GM21786 (cell line): Measurements from ENCODE around the gene TMPRSS9.
"Not testable (repeated sequence)": the region's sequence is repeated elsewhere in the genome, so short reads cannot be mapped to it uniquely, and the experiment has no call there.

Experiments
- ATAC-seq: cut with Tn5 transposase; IDR thresholded peaks from one replicate; pipeline ENCODE4 v1.9.1; 2021; ENCODE audit not compliant: unreplicated experiment

The TMPRSS9 gene

GRCh38 chr19:2454962-2455850 lies 95.1 kb downstream of the TMPRSS9 start:
- no peak for ATAC-seq

DNA sequence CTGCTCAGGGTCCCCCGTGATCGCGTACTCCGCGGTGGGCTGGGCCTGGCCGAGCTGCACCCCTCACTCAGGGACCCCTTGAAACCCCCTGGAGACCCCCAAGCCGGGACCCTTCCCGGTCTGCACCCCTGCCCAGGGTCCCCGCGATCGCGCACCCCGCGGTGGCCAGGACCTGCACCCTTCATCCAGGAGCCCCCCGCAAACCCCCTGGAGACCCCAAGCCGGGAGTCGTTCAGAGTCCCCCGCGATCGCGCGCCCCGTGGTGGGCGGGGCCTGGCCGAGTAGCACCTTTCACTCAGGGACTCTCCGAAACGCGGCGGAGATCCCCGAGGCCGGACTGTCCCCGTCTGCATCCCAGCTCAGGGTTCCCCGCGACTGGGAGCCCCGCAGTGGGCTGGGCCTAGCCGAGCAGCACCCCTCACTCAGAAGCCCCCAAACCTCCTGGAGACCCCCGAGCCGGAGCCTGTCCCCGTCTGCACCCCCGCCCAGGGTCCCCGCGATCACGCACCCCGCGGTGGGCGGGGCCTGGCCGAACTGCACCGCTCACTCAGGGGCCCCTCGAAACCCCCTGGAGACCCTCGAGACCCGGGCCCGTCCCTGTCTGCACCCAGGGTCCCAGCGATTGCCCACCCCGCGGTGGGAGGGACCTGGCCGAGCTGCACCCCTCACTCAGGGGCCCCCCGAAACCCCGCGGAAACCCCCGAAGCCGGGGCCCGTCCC lies 95.9 kb downstream of the TMPRSS9 start:
- ATAC-seq: no peak

GRCh38 chr19:2457394-2458037 lies 97.5 kb downstream of the TMPRSS9 start:
- no peak for ATAC-seq

DNA sequence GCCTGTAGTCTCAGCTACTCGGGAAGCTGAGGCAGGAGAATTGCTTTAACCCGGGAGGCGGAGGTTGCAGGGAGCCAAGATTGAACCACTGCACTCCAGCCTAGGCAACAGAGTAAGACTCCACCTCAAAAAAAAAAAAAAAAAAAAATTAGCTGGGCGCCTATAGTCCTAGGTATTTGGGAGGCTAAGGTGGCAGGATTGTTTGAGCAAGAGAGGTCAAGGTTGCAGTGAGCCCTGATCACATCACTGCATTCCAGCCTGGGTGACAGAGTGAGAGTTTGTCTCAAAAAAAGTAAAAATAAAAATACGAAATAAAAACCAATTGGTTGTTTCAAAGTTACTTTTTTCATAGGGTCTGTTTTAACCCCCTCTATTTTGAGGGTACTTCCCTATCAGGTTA lies 98.0 kb downstream of the TMPRSS9 start:
- ATAC-seq: no peak

- not testable (repeated sequence) for ATAC-seq
Measured at GRCh38 chr19:2458776-2459175, 98.7 kb downstream of the TMPRSS9 start.

DNA sequence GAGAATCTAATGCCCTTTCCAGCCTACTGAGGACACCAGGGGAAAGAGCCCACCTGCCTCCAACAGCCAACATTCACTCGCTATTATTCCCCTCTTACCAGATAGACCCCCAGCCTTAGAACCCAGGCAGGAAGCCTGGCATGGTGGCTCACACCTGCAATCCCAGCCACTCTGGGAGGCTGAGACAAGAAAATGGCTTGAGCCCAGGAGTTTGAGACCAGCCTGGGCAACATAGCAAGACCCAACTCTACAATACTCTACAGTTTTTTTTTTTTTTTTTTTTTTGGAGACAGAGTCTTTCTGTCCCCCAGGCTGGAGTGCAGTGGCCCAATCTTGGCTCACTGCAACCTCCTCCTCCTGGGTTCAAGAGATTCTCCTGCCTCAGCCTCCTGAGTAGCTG lies 100.2 kb downstream of the TMPRSS9 start:
- no peak for ATAC-seq

- no peak for ATAC-seq
Measured at GRCh38 chr19:2461751-2462634, 101.9 kb downstream of the TMPRSS9 start.

GRCh38 chr19:2462635-2463421 lies 102.8 kb downstream of the TMPRSS9 start:
- no peak for ATAC-seq

DNA sequence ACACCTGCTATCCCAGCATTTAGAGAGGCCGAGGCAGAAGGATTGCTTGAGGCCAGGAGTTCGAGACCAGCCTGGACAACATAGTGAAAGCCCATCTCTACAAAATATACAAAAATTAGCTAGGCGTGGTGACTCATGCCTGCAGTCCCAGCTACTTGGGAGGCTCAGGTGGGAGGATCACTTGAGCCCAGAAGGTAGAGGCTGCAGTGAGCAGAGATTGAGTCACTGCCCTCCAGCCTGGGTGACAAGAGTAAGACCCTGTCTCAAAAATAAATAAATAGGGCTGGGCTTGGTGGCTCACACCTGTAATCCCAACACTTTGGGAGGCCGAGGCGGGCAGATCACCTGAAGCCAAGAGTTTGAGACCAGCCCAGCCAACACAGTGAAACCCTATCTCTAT lies 103.6 kb downstream of the TMPRSS9 start:
- ATAC-seq: not testable (repeated sequence)

DNA sequence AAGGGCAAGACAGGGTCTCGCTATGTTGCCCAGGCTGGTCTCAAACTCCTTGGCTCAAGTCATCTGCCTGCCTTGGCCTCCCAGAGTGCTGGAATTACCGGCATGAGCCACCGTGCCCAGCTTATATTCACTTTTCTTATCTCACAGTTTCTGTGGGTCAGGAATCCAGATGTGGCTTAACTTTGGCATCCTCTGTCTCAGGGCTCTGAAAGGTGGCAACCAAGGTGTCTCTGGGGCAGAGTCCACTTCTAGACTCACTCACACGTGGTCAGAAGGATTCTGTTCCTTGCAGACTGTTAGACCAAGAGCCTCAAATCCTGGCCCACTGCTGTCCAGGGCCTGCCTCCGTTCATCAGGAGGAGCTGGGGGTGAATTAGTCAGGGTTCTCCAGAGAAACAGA lies 104.3 kb downstream of the TMPRSS9 start:
- no peak for ATAC-seq

- ATAC-seq: no peak
Measured at GRCh38 chr19:2468596-2468995, 108.5 kb downstream of the TMPRSS9 start.

- ATAC-seq: no peak
Measured at GRCh38 chr19:2469102-2469914, 109.2 kb downstream of the TMPRSS9 start.

GRCh38 chr19:2469915-2470200 lies 109.8 kb downstream of the TMPRSS9 start:
- not testable (repeated sequence) for ATAC-seq

DNA sequence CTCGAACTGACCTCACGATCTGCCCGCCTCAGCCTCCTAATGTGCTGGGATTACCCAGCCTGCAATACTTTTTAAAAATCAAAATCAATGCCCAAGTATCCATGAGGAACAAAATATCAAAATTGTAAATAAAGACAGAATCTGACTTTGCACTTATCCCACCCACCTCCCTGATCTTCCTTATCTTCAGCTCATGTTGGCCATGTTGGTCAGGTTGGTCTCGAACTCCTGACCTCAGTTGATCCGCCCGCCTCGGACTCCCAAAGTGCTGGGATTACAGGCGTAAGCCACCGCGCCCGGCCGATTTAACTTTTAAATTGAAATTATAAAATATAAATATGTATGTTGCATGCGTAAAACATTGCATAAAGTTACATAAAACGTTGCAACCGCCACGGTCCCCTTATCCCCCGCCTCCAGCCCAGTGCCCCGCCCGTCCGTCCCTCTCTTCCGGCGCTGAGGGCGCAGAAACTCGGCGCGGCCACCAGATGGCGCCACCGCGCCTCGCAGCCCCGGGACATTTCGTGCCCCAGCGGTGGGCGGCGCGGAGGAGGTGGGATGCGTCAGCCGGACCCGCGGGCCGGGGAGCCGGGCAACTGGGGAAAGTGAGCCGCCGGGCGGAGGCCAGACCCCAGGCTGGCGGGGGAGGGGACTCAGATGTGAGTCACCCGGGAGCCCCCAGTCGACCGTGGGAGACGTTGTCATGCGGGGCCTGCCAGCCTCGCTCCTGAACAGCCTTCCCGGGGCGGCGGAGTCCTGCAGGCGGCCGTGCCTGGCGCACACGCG lies 114.4 kb downstream of the TMPRSS9 start:
- no peak for ATAC-seq

- ATAC-seq: no peak
Measured at GRCh38 chr19:2475018-2475701, 115.1 kb downstream of the TMPRSS9 start.
